Measurements from ENCODE around the gene FFAR4. TPM values are rescaled to one million over a fixed set of nuclear protein-coding genes. Genes with fewer than 3 reads are reported as not detected.

FFAR4 gene
- total RNA-seq, 6 donors from 2014 or later: 2.4 to 18.1 (median 7.6) TPM

DNA sequence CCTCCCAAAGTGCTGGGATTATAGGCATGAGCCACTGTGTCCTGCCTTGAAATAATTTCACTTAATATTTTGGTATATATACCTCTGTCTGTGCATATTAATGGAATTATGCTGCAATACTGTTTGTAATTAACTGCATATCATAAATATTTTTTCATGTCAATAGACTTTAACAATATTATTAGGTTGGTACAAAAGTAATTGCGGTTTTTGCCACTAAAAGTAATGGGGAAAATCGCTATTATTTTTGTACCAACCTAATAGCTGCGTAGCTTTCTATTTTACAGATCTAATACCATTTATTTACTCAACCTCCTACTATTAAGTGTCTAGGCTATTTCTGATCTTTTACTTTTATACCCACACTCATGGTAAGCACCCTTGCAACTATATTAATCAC is 42.0 kb downstream of the FFAR4 start:
- 88 to 92% methylated on average over 3 of the region's 3 CpGs for WGBS, 2 donors
- Histone ChIP-seq H3K4me1 (no peaks in the 10 kb centered on the region), H3K36me3 (no peaks in the 10 kb centered on the region), H3K4me3 (no peak overlapping the region), H3K27me3 (no peaks in the 10 kb centered on the region), H3K9me3 (no peaks in the 10 kb centered on the region), H3K27ac (no peak overlapping the region)
- ATAC-seq (ENCODE audit: low FRiP score in 2 of 2) (no peak), DNase-seq (no peak)
- TF ChIP-seq POLR2AphosphoS5 (IDR thresholded peaks at IDR 0.05) (no peak), EP300 (IDR thresholded peaks at IDR 0.05) (no peak), POLR2A (IDR thresholded peaks at IDR 0.05) (no peak)
- TF ChIP-seq, protein P1, sequence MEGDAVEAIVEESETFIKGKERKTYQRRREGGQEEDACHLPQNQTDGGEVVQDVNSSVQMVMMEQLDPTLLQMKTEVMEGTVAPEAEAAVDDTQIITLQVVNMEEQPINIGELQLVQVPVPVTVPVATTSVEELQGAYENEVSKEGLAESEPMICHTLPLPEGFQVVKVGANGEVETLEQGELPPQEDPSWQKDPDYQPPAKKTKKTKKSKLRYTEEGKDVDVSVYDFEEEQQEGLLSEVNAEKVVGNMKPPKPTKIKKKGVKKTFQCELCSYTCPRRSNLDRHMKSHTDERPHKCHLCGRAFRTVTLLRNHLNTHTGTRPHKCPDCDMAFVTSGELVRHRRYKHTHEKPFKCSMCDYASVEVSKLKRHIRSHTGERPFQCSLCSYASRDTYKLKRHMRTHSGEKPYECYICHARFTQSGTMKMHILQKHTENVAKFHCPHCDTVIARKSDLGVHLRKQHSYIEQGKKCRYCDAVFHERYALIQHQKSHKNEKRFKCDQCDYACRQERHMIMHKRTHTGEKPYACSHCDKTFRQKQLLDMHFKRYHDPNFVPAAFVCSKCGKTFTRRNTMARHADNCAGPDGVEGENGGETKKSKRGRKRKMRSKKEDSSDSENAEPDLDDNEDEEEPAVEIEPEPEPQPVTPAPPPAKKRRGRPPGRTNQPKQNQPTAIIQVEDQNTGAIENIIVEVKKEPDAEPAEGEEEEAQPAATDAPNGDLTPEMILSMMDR (IDR thresholded peaks at IDR 0.05): no peak

DNA sequence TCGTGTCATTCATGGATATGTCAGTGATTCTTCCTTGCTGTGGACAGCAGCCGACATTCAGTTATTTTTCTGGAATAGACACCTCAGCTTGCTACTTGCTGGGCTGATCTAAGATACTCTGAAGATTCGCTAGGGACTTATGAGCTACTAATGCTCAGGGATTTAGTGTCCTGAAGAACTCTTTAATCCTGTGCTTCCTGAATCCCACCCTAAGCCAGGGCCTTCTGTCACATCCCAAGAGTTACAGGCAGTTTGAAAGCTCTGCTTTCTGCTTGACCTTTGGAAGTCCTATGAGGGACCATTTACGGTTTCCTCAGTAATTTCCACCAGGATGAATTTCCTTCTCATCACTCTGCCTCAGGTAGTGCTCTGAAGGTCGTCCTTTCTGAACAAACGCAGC is 45.8 kb downstream of the FFAR4 start, which contains the start of gene PDE6C:
Gene PDE6C, plus strand, starts transcription at position 227 of the 400 bp plus-strand sequence. CDS start 189 bp downstream, outside the sequence.
- H3K27me3 ChIP-seq: no peaks in the 10 kb centered on the region
- H3K9me3 ChIP-seq: no peaks in the 10 kb centered on the region
- H3K4me1 ChIP-seq: no peaks in the 10 kb centered on the region
- no peak for DNase-seq
- 76 to 90% methylated on average over 6 of the region's 6 CpGs for WGBS, 2 donors
- H3K27ac ChIP-seq: no peak within 1 kb of the TSS
- no peak within 1 kb of the TSS for H3K4me3 ChIP-seq
- no peak for ATAC-seq (ENCODE audit: low FRiP score in 2 of 2)
- TF ChIP-seq EP300 (IDR thresholded peaks at IDR 0.05) (no peak), POLR2AphosphoS5 (IDR thresholded peaks at IDR 0.05) (no peak), POLR2A (IDR thresholded peaks at IDR 0.05) (no peak)
- TF ChIP-seq, protein P1 (IDR thresholded peaks at IDR 0.05): no peak
- H3K36me3 ChIP-seq: no peaks in the 10 kb centered on the region

DNA sequence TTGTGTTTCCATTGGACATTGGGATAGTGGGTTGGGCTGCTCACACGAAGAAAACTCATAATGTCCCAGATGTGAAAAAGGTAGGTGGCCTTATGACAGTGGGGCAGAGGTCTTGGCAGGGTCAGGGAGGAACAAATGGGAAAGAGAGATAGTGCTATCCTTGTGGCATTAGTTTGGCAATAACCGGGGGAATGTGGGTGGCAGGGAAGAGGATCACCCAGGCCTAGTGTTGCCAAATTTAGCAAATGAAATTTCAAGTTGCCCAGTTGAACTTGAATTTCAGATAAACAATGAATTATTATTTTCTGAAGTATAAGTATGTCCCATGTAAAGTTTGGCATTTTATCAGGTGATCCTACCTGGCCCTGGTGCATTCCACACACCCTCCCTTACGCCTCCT is 46.7 kb downstream of the FFAR4 start:
- no peaks in the 10 kb centered on the region for H3K9me3 ChIP-seq
- no peak overlapping the region for H3K27ac ChIP-seq
- H3K4me1 ChIP-seq: no peaks in the 10 kb centered on the region
- WGBS, 2 donors: 82% methylated on average over 3 of the region's 3 CpGs
- ATAC-seq (ENCODE audit: low FRiP score in 2 of 2) (no peak), DNase-seq (no peak)
- no peak overlapping the region for H3K4me3 ChIP-seq
- no peaks in the 10 kb centered on the region for H3K27me3 ChIP-seq
- no peaks in the 10 kb centered on the region for H3K36me3 ChIP-seq
- TF ChIP-seq EP300 (IDR thresholded peaks at IDR 0.05) (no peak), POLR2A (IDR thresholded peaks at IDR 0.05) (no peak), POLR2AphosphoS5 (IDR thresholded peaks at IDR 0.05) (no peak)
- TF ChIP-seq, protein P1 (IDR thresholded peaks at IDR 0.05): no peak

DNA sequence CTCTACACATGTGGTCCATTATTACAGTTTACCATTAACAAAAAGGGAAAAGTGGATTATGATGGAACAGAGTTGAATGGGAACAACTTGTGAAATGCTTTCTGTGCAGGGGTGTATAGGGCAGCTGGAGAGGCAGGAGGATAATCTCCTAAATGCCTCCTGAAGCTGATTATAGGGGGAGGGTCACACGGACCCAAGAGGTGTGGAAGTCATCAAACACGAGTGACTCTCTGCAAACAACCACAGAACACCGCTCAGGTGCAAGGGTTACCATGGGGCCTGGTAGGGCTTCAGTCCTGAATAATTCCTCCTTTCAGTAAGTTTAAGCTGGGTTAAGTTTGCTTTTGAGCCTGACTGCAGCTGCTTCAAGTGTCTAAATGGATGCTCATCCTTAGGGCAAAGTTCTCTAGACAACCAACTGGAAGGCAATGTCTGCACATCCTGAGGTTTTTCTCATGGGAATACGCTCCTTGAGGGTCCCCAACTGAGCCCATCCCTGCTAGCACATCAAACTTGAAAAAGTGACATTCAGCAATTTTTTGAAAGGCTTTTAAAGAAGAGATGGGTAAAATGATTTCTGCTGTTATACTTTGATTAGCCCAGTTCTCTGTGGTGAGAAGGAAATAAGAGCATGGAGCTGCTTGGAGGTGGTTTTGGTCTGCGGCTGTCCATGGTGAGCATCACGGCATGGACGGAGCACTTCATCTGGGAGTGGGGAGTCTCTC is 47.8 kb downstream of the FFAR4 start:
- no peaks in the 10 kb centered on the region for H3K4me1 ChIP-seq
- no peak for ATAC-seq (ENCODE audit: low FRiP score in 2 of 2)
- 86 to 89% methylated on average over 7 of the region's 7 CpGs for WGBS, 2 donors
- no peaks in the 10 kb centered on the region for H3K36me3 ChIP-seq
- no peaks in the 10 kb centered on the region for H3K27me3 ChIP-seq
- no peak overlapping the region for H3K4me3 ChIP-seq
- DNase-seq: no peak
- H3K9me3 ChIP-seq: no peaks in the 10 kb centered on the region
- TF ChIP-seq POLR2AphosphoS5 (IDR thresholded peaks at IDR 0.05) (no peak), POLR2A (IDR thresholded peaks at IDR 0.05) (no peak), EP300 (IDR thresholded peaks at IDR 0.05) (no peak)
- TF ChIP-seq, protein P1 (IDR thresholded peaks at IDR 0.05): no peak
- no peak overlapping the region for H3K27ac ChIP-seq

Data from upper lobe of left lung (tissue), 6 donors.